Thyroid gland (tissue), 4 donors: ENCODE results near the gene RITA1. TPM values are rescaled to one million over a fixed set of nuclear protein-coding genes. Genes with fewer than 3 reads are reported as not detected.
A peak's percentile ranks its signal among the peaks of the same experiment; 100 is the strongest.

ENCODE experiments used
- DNase-seq, 2 donors: peaks; one replicate each; pipeline ENCODE4 v3.0.0-alpha.2; 2019
- H3K27ac ChIP-seq, 3 donors: fragments of 200-600 bp; sonication (generic); 1 replicate in 2 of 3; 2 replicates in 1 of 3; pipeline ENCODE4 v1.5.1; 2016 to 2019; ENCODE audit warnings: mild to moderate bottlenecking in 1 of 3, moderate library complexity in 1 of 3
- H3K27me3 ChIP-seq: fragments of 200-600 bp; sonication (generic); one replicate; pipeline ENCODE4 v1.5.1; 2019
- H3K36me3 ChIP-seq, 2 donors: fragments of 200-600 bp; sonication (generic); one replicate each; pipeline ENCODE4 v1.5.1; 2016 to 2019
- H3K4me1 ChIP-seq, 2 donors: fragments of 200-600 bp; sonication (generic); one replicate each; pipeline ENCODE4 v1.5.1; 2017 to 2019
- H3K4me3 ChIP-seq, 3 donors: fragments of 200-600 bp; sonication (generic); replicated peaks in 1 of 3; 1 replicate in 2 of 3; 2 replicates in 1 of 3; pipeline ENCODE4 v1.5.1; 2016; ENCODE audit warnings: mild to moderate bottlenecking in 1 of 3
- H3K9me3 ChIP-seq: fragments of 200-600 bp; sonication (generic); one replicate; pipeline ENCODE4 v1.5.1; 2017
- CTCF ChIP-seq, 6 experiments: fragments of 200-600 bp in 3 of 6; fragments of 450-650 bp in 3 of 6; sonication (generic) in 3 of 6; IDR thresholded peaks; one replicate each; pipeline ENCODE4 v1.5.1; 2016 to 2019; ENCODE audit warnings: antibody characterized with exemption in 6 of 6, mild to moderate bottlenecking in 2 of 6, inconsistent platforms in 1 of 6, moderate library complexity in 1 of 6
- POLR2A ChIP-seq, 2 donors: fragments of 450-650 bp; IDR thresholded peaks; one replicate each; pipeline ENCODE4 v1.6.1; 2017; ENCODE audit warnings: antibody characterized with exemption in 2 of 2, mild to moderate bottlenecking in 2 of 2, moderate library complexity in 1 of 2
- WGBS, 2 donors: methylation state at CpG; one replicate each; pipeline ENCODE4 v1.1.5; 2017; 5-methylcytosine and 5-hydroxymethylcytosine counted together
- intact Hi-C: fragments of 100-400 bp; cut with DNase I; formaldehyde crosslinking; loops from one replicate; pipeline ENCODE4 v1.15.1; 2023
- total RNA-seq, 4 donors: library from RNA; depleted of rRNA; stranded (reverse); fragments of >200 nt; gene quantifications; one replicate each; pipeline ENCODE4 v1.2.3, GENCODE V29; 2016

The RITA1 gene
- total RNA-seq, 4 donors from 2014 or later: 26.6 to 39.6 (median 32.8) TPM

DNA sequence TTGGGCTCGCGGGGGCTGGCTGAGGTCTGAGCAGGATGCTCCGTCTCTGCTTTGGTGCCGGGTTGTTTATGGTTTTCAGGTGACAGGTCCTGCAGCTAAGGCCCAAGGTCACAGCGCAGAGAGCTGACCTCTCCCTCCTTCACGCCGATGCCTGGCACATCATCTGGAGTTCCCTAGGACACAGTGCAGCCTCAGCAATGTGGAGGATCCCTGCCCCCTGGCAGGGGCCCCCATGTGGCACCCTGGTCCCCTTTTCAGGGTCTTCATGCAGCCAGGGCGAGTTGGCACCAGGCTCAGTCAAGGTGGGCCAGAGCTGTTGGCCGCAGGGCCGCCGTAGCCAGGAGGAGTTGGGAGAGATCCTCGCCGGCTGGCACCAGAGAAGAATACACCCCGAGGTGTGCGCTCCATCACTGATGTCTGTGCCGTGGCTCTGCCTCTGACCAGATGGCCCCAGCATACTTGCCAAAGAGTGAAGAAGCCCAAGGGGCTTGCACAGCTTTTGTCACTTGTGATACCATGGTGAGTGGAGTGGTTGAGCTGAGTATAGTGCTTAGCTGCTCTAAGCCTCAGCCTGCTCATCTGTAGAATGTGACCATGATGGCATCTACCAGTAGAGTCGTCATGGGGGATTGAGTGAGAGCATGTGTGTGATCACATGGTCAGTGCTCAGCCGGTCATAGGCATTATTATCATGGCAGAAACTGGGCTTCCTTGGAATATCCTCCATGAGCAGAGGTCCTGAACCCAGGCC, 46.7 kb downstream of the RITA1 start:
- H3K36me3 ChIP-seq: peaks cover 19 to 21% of the 10 kb centered on the region in 2 donors
- H3K27me3 ChIP-seq: no peaks in the 10 kb centered on the region
- H3K4me1 ChIP-seq: peaks cover 83 to 100% of the 10 kb centered on the region in 2 donors
- peak overlapping the region; percentile 94 to 98 (median 96) for H3K27ac ChIP-seq
- intact Hi-C loops: no loop called here
- DNase-seq: peak in 1 of 2 donors; percentile 1
- no peaks in the 10 kb centered on the region for H3K9me3 ChIP-seq
- TF ChIP-seq POLR2A (IDR thresholded peaks at IDR 0.05) (no peak), CTCF (IDR thresholded peaks at IDR 0.05) (no peak)
- H3K4me3 ChIP-seq: no peak overlapping the region
- WGBS, 2 donors: 90 to 93% methylated on average over 10 to 16 of the region's 18 CpGs

DNA sequence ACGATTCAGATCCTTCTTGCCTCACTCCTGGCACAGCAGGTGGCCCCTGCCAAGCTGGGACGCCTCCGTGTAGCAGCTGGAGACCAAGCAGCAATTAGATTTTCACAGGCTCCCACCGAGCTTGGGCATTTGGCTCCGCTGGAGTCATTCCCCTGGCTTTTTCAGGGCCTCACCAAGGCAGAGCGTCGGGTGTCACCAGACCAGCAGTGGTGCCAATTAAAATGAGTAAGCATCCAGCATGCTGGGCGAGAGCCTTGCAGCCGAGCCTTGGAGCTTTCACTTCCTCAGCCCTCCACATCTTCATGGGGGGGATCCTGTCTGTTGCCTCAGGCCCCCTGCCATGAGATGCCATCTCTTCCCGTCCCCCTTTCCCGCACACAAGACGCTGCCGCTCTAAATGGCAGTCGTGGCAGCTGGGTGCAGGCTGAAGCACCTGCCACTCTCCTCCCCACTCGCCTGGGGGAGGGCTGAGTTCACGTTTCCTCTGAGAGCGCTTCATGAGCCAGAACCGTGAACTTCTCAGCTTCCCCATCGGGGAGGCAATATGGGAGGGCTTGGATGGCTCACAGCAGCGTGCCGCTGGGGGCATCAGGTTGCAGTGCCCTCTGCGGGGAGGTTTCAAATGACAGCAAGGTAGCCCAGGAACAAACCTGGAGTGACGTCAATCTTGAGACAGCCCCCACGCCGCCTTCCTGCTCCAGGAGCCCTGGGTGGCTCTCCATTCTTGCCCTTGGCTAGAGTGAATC, 47.5 kb downstream of the RITA1 start:
- Histone ChIP-seq H3K27me3 (no peaks in the 10 kb centered on the region), H3K27ac (peak overlapping the region; percentile 94 to 98 (median 96)), H3K36me3 (peaks cover 18 to 19% of the 10 kb centered on the region in 2 donors), H3K4me3 (no peak overlapping the region), H3K4me1 (peaks cover 83 to 100% of the 10 kb centered on the region in 2 donors), H3K9me3 (no peaks in the 10 kb centered on the region)
- DNase-seq: peak; percentile 91
- intact Hi-C loops: no loop called here
- 29 to 53% methylated on average over 24 to 25 of the region's 25 CpGs for WGBS, 2 donors
- TF ChIP-seq POLR2A (IDR thresholded peaks at IDR 0.05) (no peak), CTCF (IDR thresholded peaks at IDR 0.05) (peak in 1 of 6 experiments; percentile 37)

- WGBS, 2 donors: 94 to 95% methylated on average over 4 of the region's 4 CpGs
- H3K9me3 ChIP-seq: no peaks in the 10 kb centered on the region
- H3K27ac ChIP-seq: peak overlapping the region; percentile 94 to 98 (median 96)
- no peak overlapping the region for H3K4me3 ChIP-seq
- intact Hi-C loops: no loop called here
- H3K4me1 ChIP-seq: peaks cover 83 to 100% of the 10 kb centered on the region in 2 donors
- H3K27me3 ChIP-seq: no peaks in the 10 kb centered on the region
- no peak for TF ChIP-seq CTCF (IDR thresholded peaks at IDR 0.05)
- TF ChIP-seq POLR2A (IDR thresholded peaks at IDR 0.05): no peak
- DNase-seq: no peak
- peaks cover 11 to 12% of the 10 kb centered on the region in 2 donors for H3K36me3 ChIP-seq
These were observed 48.4 kb downstream of the RITA1 start for GRCh38 chr12:113233967-113234366.

- intact Hi-C loops: no loop called here
- peaks cover 83 to 100% of the 10 kb centered on the region in 2 donors for H3K4me1 ChIP-seq
- H3K9me3 ChIP-seq: no peaks in the 10 kb centered on the region
- no peaks in the 10 kb centered on the region for H3K27me3 ChIP-seq
- peaks cover 11 to 12% of the 10 kb centered on the region in 2 donors for H3K36me3 ChIP-seq
- peak overlapping the region; percentile 94 to 98 (median 96) for H3K27ac ChIP-seq
- H3K4me3 ChIP-seq: no peak overlapping the region
- DNase-seq: no peak
- TF ChIP-seq CTCF (IDR thresholded peaks at IDR 0.05): no peak
- no peak for TF ChIP-seq POLR2A (IDR thresholded peaks at IDR 0.05)
- 77 to 78% methylated on average over 4 of the region's 4 CpGs for WGBS, 2 donors
These were observed 49.0 kb downstream of the RITA1 start for GRCh38 chr12:113234483-113234882.
